AG09309 (cell line): ENCODE results near the gene PIP4P1.

Experiments used
- DNase-seq: peaks from one replicate; pipeline ENCODE4 v3.0.0-alpha.2; 2010; ENCODE audit warnings: low read depth
- H3K4me3 ChIP-seq: 2 replicates; pipeline ENCODE4 v1.5.1; 2011; ENCODE audit warnings: mild to moderate bottlenecking, low read depth, low read length, moderate library complexity; ENCODE audit not compliant: control insufficient read depth
- TF ChIP-seq, protein P1 (sequence below): IDR thresholded peaks from 2 replicates; pipeline ENCODE4 v1.5.1; 2011; ENCODE audit warnings: mild to moderate bottlenecking, low read depth, low read length, inconsistent platforms; ENCODE audit not compliant: insufficient read depth, control insufficient read depth; ENCODE audit errors: missing control alignments

PIP4P1 gene

DNA sequence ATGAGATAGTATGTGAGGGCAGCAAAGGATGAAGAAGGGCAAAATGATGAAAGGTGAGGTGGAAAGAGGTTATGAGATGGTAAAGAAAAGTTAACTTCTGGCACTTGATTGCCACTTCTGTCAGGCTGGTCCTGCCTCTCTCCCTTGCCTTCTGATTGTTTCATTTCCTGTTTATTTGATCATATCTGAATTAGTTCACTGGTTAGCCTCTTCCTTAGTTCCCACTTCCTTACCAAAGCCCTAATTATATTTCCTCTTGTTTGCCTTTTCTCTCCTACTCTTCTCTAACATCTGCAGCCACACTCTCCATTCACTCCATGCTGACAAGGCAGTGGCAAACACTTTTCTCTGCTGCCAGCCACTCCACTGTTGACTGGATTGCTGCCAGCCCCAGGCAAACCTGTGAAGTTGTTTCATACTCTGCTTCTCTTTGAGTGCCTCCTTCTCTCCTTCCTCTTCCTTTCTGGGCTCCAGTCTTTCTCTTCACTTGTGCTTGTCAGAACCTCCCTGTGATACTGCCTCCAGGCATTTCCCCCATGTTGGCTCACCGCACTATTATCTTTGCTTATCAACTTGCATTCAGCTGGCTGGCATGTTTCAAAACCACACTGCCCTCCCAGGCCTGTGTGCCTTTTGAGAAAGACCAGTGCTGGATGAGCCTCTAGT, 16.1 kb upstream of the PIP4P1 start:
- TF ChIP-seq, protein P1, sequence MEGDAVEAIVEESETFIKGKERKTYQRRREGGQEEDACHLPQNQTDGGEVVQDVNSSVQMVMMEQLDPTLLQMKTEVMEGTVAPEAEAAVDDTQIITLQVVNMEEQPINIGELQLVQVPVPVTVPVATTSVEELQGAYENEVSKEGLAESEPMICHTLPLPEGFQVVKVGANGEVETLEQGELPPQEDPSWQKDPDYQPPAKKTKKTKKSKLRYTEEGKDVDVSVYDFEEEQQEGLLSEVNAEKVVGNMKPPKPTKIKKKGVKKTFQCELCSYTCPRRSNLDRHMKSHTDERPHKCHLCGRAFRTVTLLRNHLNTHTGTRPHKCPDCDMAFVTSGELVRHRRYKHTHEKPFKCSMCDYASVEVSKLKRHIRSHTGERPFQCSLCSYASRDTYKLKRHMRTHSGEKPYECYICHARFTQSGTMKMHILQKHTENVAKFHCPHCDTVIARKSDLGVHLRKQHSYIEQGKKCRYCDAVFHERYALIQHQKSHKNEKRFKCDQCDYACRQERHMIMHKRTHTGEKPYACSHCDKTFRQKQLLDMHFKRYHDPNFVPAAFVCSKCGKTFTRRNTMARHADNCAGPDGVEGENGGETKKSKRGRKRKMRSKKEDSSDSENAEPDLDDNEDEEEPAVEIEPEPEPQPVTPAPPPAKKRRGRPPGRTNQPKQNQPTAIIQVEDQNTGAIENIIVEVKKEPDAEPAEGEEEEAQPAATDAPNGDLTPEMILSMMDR, result no peak
- no peak overlapping the region for H3K4me3 ChIP-seq
- no peak for DNase-seq

DNA sequence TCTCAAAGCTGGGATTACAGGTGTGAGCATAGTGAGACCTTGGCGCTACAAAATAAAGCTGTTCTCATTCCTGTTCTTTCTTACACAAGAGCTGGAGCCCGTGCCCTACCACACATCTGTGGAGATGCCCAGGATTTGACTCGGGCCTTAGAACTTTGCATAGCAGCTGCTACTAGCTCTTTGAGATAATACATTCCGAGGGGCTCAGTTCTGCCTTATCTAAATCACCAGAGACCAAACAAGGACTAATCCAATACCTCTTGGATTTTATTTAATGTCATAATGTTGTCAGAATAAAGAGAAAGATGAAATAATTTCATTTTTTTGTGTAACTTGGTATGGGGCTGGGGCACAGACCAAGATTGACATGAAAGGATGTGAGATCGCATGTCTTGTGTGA, 15.5 kb upstream of the PIP4P1 start:
- no peak overlapping the region for H3K4me3 ChIP-seq
- TF ChIP-seq, protein P1, result no peak

DNA sequence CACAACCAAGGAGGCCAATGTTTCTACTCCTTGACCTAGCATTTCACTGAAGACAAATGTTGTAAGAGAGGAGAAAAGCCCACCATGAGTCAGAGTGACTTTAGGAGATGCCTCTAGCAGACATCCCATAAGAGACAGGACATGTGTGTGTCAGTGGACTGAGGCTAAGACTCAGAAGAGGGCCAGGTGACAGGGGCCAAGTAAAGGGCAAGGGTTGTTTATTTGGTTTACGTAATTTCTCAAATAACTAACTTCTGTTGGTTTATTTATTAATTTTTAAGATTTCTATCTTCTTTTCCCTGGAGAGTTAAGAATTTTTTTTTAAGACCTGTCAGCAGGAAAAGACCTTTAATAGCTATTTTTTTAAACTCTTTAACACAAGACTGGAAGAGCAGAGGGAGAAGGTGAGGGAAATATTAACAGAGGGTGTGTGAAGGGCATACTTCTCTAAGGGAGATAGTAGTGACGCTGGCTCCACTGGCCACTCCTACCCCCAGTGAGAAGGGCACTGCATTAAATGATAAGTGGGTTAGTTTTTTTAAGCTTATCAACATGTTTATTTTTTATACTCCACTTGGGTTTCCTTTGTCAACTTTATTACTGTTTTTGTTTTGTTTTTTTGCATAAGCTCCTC, 11.4 kb upstream of the PIP4P1 start:
- DNase-seq, result no peak
- H3K4me3 ChIP-seq, result no peak overlapping the region
- TF ChIP-seq, protein P1, result no peak

More for the DNA sequence above, 15.5 kb upstream of the PIP4P1 start:
- DNase-seq, result no peak

DNA sequence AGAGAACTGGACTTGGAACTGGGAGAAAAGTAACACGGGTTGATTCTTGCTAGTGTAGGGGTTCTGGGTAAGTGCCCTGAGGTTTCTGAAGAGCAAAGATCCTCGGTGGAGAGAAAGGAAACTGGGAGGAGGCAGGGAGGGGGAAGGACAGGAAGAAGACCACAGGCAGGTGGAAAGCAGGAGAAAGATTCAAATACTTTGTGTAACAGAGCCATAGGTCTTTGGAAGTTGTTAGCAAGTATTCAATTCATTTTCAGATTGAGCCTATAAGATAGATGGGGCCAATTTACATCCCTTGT, 9.3 kb upstream of the PIP4P1 start:
- DNase-seq, result no peak
- TF ChIP-seq, protein P1, result no peak
- H3K4me3 ChIP-seq, result peak overlapping the region; percentile 92

DNA sequence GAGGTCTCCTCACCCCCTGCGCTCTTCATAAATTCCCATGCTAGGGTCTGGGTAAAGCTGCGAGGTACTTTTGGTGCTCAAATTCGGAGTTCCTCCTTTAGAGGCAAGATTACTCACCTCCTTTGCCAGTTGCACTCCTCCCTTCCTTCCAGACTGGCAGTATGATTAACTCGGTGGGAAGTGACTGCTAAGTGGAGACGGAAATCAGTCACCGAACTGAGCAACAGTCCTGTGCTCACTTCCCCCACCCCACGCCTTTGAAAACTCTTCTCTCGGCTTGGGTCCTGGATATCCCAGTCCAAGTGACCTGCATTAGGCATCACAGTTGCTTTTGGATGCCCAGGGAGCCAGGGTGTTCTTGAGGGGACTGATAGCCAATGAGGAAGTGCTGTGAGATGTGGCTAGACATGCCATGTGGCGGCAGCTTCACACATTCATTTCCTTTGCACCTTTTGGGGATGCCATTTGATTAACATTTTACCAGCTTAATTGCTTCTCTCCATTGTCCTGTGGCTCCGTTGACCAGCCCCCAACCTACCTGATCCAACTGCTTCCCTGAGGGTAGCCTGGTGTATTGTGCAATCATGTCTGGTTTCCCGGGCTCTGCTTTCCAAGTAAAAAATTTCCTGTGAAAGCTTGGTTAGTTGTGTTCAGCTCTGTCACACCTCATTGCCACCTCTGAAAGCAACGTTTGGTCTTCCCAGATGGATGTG, 8.8 kb upstream of the PIP4P1 start:
- TF ChIP-seq, protein P1, result no peak
- H3K4me3 ChIP-seq, result peak overlapping the region; percentile 92
- DNase-seq, result no peak

DNA sequence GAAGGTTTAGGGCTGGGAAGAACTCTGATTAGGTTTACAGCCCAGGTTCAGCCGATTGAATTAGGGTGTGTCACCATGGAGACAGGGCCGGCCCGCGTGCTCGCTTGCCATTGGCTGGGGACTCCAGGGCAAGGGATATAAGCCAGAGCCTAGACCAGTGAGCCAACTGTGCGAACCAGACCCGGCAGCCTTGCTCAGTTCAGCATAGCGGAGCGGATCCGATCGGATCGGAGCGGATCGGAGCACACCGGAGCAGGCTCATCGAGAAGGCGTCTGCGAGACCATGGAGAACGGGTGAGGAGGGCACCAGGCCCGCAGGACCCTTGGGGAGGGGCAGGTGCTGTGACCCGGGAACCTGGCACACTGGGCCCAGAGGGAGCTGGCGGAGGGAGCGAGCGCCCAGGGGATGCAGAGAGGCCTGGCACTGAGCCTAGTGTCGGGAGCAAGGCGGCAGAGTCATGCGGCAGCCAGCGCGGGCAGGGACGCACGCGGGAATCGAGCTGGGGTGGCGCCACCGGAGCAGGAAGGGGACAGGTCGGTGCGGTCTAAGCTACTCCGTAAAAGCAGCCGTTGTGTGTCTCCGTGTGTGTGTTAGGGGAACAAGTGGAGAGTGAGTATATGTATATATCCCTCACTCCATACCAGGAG, 8.1 kb upstream of the PIP4P1 start, which contains the start of gene PNP:
Gene PNP (plus strand): TSS at position 165 of the 648 bp plus-strand sequence. CDS start 119 bp downstream, at position 284.
- DNase-seq, result peak; percentile 52
- peak within 1 kb of the TSS; percentile 92 for H3K4me3 ChIP-seq
- TF ChIP-seq, protein P1, result no peak
